HepG2 (cell line): ENCODE data around the gene SSR2. TPM values are rescaled to one million over a fixed set of nuclear protein-coding genes. Genes with fewer than 3 reads are reported as not detected.

ENCODE experiments used
- ATAC-seq: fragments of 200-7000 bp; cut with Tn5 transposase; 3 replicates; pipeline ENCODE4 v1.9.1; 2020; ENCODE audit warnings: mild to moderate bottlenecking, moderate library complexity
- BruUV-seq: library from RNA; stranded (reverse); fragments of 400-500 nt; replicated peaks from 2 replicates; lab custom pipeline; 2021; lab: Mats Ljungman, UMichigan
- CTCF ChIA-PET: fragments of 300-600 bp; formaldehyde crosslinking; extraction: SDS; loops from one replicate; lab custom pipeline; 2021; ENCODE audit warnings: low total read pairs, inconsistent platforms, low intra/inter-chr PET ratio; lab: Yijun Ruan, JAX
- POLR2A ChIA-PET: fragments of 350-600 bp; sonication (Branson Sonifier 250); formaldehyde crosslinking; loops from one replicate; lab custom pipeline; 2020; ENCODE audit warnings: antibody characterized with exemption, inconsistent platforms; lab: Yijun Ruan, JAX
- DNase-seq: peaks from one replicate; pipeline ENCODE4 v3.0.0-alpha.2; 2015; ENCODE audit warnings: low spot score
- FAIRE-seq: peaks from 3 replicates; lab custom pipeline; 2011; peaks lifted over from hg19 to GRCh38; lab: Jason Lieb, UNC
- H2AFZ ChIP-seq: one replicate; pipeline ENCODE4 v1.6.1; 2011; ENCODE audit warnings: low read length, inconsistent platforms
- H3K27ac ChIP-seq: fragments of 300-600 bp; 3 replicates; pipeline ENCODE4 v1.8.0; 2011; ENCODE audit warnings: mixed run types, mild to moderate bottlenecking, mixed read lengths, low read length, inconsistent platforms; ENCODE audit not compliant: insufficient read depth; ENCODE audit errors: extremely low read length
- H3K27me3 ChIP-seq, 2 experiments: fragments of 200-600 bp in 1 of 2; 2 replicates in 1 of 2; 3 replicates in 1 of 2; pipeline versions ENCODE4 v1.6.0 to v1.8.0; 2011; ENCODE audit warnings: low read length in 2 of 2, mild to moderate bottlenecking in 2 of 2, moderate library complexity in 2 of 2, inconsistent platforms in 1 of 2; ENCODE audit not compliant: insufficient read depth in 2 of 2, control insufficient read depth in 1 of 2
- H3K36me3 ChIP-seq, 2 experiments: fragments of 200-600 bp in 1 of 2; replicated peaks in 1 of 2; 2 replicates in 1 of 2; 3 replicates in 1 of 2; pipeline versions ENCODE4 v1.5.1 to v1.8.0; 2011; ENCODE audit warnings: low read length in 2 of 2, inconsistent platforms in 1 of 2; ENCODE audit not compliant: insufficient read depth in 2 of 2, control insufficient read depth in 1 of 2
- H3K4me1 ChIP-seq: 2 replicates; pipeline ENCODE4 v1.5.1; 2012; ENCODE audit warnings: low read length, inconsistent platforms; ENCODE audit not compliant: insufficient read depth
- H3K4me2 ChIP-seq: 2 replicates; pipeline ENCODE4 v1.6.0; 2011; ENCODE audit warnings: low read depth, low read length, inconsistent platforms
- H3K4me3 ChIP-seq, 3 experiments: fragments of 200-600 bp in 1 of 3; sonication (generic), shearing (Covaris generic) in 1 of 3; replicated peaks in 1 of 3; 2 replicates each; pipeline ENCODE4 v1.5.1; 2011 to 2016; ENCODE audit warnings: low read length in 3 of 3, inconsistent platforms in 2 of 3, low read depth in 2 of 3, mild to moderate bottlenecking in 2 of 3, control low read depth in 1 of 3, mixed read lengths in 1 of 3; ENCODE audit not compliant: insufficient read depth in 1 of 3
- H3K79me2 ChIP-seq: one replicate; pipeline ENCODE4 v1.6.1; 2011; ENCODE audit warnings: low read length, inconsistent platforms; ENCODE audit not compliant: insufficient read depth
- H3K9ac ChIP-seq: 2 replicates; pipeline ENCODE4 v1.6.0; 2011; ENCODE audit warnings: mild to moderate bottlenecking, low read depth, low read length, inconsistent platforms; ENCODE audit not compliant: insufficient read depth
- H3K9me3 ChIP-seq: 2 replicates; pipeline ENCODE4 v1.5.1; 2012; ENCODE audit warnings: mild to moderate bottlenecking, low read length
- H4K20me1 ChIP-seq: 2 replicates; pipeline ENCODE4 v1.6.0; 2011; ENCODE audit warnings: inconsistent platforms, mild to moderate bottlenecking, low read length, moderate library complexity; ENCODE audit not compliant: insufficient read depth
- AGO2 ChIP-seq: fragments of 200-400 bp; formaldehyde crosslinking; optimal IDR thresholded peaks from 2 replicates; pipeline ENCODE3; 2017; ENCODE audit warnings: mild to moderate bottlenecking, low read depth, low read length, moderate library complexity
- HES4 ChIP-seq: sonication (generic); formaldehyde crosslinking; IDR thresholded peaks from 2 replicates; pipeline ENCODE4 v1.9.0; 2021; ENCODE audit warnings: mild to moderate bottlenecking, missing genetic modification reagents, borderline replicate concordance
- JUNB ChIP-seq: sonication (generic); formaldehyde crosslinking; IDR thresholded peaks from 2 replicates; pipeline ENCODE4 v1.8.0; 2022; ENCODE audit warnings: missing genetic modification reagents, mild to moderate bottlenecking, borderline replicate concordance
- SMARCC2 ChIP-seq: fragments of 450-650 bp; IDR thresholded peaks from 2 replicates; pipeline ENCODE4 v1.6.1; 2017; ENCODE audit warnings: antibody characterized with exemption, mild to moderate bottlenecking
- SNAPC2 ChIP-seq: sonication (generic); formaldehyde crosslinking; IDR thresholded peaks from 2 replicates; pipeline ENCODE4 v1.8.1; 2022; ENCODE audit warnings: mild to moderate bottlenecking, missing genetic modification reagents
- ZNF646 ChIP-seq: sonication (generic); formaldehyde crosslinking; IDR thresholded peaks from 2 replicates; pipeline ENCODE4 v1.9.0; 2021; ENCODE audit warnings: mild to moderate bottlenecking, missing genetic modification reagents
- WGBS: methylation state at CpG from one replicate; pipeline ENCODE4 v1.1.6; 2017; ENCODE audit warnings: low lambda C conversion rate; 5-methylcytosine and 5-hydroxymethylcytosine counted together
- in situ Hi-C: cut with HindIII; loops from 2 replicates; pipeline ENCODE4 v1.10.0; 2017; ENCODE audit warnings: low pct_unique_long_range_greater_than_20kb; ENCODE audit not compliant: extremely low pct_ligation_motif_present
- intact Hi-C: fragments of 100-400 bp; cut with micrococcal nuclease; formaldehyde crosslinking; loops from one replicate; pipeline ENCODE4 v1.10.0; 2022; ENCODE audit not compliant: unreplicated experiment
- polyA plus RNA-seq, 8 experiments: library from polyadenylated mRNA; depleted of rRNA in 3 of 8; stranded (reverse) in 7 of 8; unstranded in 1 of 8; fragments of >200 nt; fragmentation: Illumina TruSeq in 4 of 8; extraction: Trizol in 4 of 8; gene quantifications; 2 replicates each; pipeline versions ENCODE4 v1.2.1 to v1.2.3, GENCODE V29; 2011 to 2016; ENCODE audit warnings: low read depth in 4 of 8, missing spikeins in 1 of 8, mixed read lengths in 1 of 8; ENCODE audit not compliant: insufficient read depth in 1 of 8
- total RNA-seq, 5 experiments: library from RNA; depleted of rRNA; stranded (reverse); fragments of >200 nt; fragmentation: Illumina TruSeq; extraction: Trizol; gene quantifications; 2 replicates each; pipeline ENCODE4 v1.2.3, GENCODE V29; 2016; ENCODE audit warnings: low read depth in 1 of 5
- TF ChIP-seq, protein P1 (sequence below): IDR thresholded peaks from 2 replicates; pipeline ENCODE4 v1.6.1; 2018; ENCODE audit warnings: missing genetic modification reagents, mild to moderate bottlenecking, missing compliant biosample characterization

The SSR2 gene
- total and polyA plus RNA-seq, 2 of the 13 experiments (the other 11 are each of a cell fraction or from before 2014, with no cell fraction given), result 284 to 461 TPM

DNA sequence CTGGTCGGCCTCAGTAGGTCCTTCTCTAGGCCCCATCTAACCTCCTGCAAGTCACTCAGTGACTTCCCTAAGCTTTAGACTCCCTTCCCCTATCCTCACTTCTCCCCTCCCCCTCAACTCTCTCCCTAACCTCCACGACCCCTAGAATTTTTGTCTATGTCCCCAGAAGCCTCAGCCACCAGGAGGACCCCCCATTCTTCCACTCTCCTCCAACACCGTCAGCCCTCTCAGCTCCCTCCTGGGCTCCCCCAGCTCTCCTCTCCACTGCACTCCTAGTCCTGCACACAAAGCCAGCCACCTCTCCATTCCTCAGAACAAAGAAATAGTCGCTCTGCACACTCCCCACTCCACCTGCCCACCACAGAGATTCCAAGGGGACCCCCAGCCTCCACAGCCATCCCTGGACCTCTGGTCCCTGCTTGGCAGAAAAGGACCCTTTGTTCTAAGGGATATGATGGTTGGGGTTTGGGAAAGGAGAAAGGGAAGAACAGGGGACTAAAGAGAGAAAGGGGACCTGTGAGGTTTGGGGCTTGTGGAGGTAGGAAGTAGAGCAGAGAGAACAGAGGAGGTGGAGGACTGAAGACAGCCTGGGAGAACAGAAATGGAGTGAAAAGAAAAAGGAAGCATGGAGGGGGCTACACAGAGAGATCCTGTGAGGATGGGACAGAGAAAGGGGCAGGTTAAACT, 45.2 kb downstream of the SSR2 start:
- H2AFZ ChIP-seq, result no peak overlapping the region
- DNase-seq (no peak), FAIRE-seq (no peak), ATAC-seq (no peak)
- WGBS, result 56% methylated on average over 4 of the region's 4 CpGs
- peak overlapping the region; percentile 83; the same call in 1 of the 2 replicates for H3K9ac ChIP-seq
- peak overlapping the region; percentile 85 to 92 (median 90); a peak in 5 of 6 replicates for H3K4me3 ChIP-seq
- 0 out of 2 replicates have a peak, but pooled peaks cover 2% of the 10 kb centered on the region for H4K20me1 ChIP-seq
- no peaks in the 10 kb centered on the region; a peak in 1 of 5 replicates for H3K27me3 ChIP-seq
- H3K9me3 ChIP-seq, result no peaks in the 10 kb centered on the region
- intact Hi-C loops, result loop anchor here (5.0 kb wide), 1 partner anchor 33 kb away; the partner anchor contains the start of gene RXFP4
- BruUV-seq, result no TSS peak
- H3K27ac ChIP-seq, result no peak overlapping the region
- ChIA-PET POLR2A (interaction anchor here (1.0 to 13.5 kb wide), 6 partner anchors 8 to 155 kb away, joined by 3 to 390 read pairs (median 18); partner anchors contain the start of genes KHDC4 and RXFP4), CTCF (no interaction called here)
- H3K36me3 ChIP-seq, result peaks cover 0 to 3% of the 10 kb centered on the region in 2 experiments; a peak in 2 of 5 replicates
- TF ChIP-seq HES4 (CRISPR knock-in tag) (0 out of 2 replicates have a peak, but pooled peaks have one; percentile 17), JUNB (CRISPR knock-in tag) (0 out of 2 replicates have a peak, but pooled peaks have one; percentile 26), SMARCC2 (no peak), ZNF646 (CRISPR knock-in tag) (0 out of 2 replicates have a peak, but pooled peaks have one; percentile 26), AGO2 (no peak), SNAPC2 (no peak)
- TF ChIP-seq, protein P1, sequence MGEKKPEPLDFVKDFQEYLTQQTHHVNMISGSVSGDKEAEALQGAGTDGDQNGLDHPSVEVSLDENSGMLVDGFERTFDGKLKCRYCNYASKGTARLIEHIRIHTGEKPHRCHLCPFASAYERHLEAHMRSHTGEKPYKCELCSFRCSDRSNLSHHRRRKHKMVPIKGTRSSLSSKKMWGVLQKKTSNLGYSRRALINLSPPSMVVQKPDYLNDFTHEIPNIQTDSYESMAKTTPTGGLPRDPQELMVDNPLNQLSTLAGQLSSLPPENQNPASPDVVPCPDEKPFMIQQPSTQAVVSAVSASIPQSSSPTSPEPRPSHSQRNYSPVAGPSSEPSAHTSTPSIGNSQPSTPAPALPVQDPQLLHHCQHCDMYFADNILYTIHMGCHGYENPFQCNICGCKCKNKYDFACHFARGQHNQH, result no peak
- peaks cover 59% of the 10 kb centered on the region for H3K79me2 ChIP-seq
- H3K4me2 ChIP-seq, result peak overlapping the region; percentile 92
- peaks cover 83% of the 10 kb centered on the region for H3K4me1 ChIP-seq
- in situ Hi-C loops, result no loop called here
